ENCODE measurements around the gene TSR2.
"Not testable (repeated sequence)": the region's sequence is repeated elsewhere in the genome, so short reads cannot be mapped to it uniquely, and the experiment has no call there.

The TSR2 gene

GRCh38 chrX:54470054-54470760 is 30.0 kb downstream of the TSR2 start:
- H3K4me1 ChIP-seq (ENCODE audit: control insufficient read depth, insufficient read depth, low read length, poor library complexity, severe bottlenecking) = no peaks in the 10 kb centered on the region
- DNase-seq = no peak
- H3K27me3 ChIP-seq (replicated peaks; ENCODE audit: control insufficient read depth, insufficient read depth, low read length, poor library complexity, severe bottlenecking) = no peaks in the 10 kb centered on the region
- no peak overlapping the region for H3K4me3 ChIP-seq (ENCODE audit: insufficient read depth, low read depth, low read length, poor library complexity, severe bottlenecking)
- H3K9me3 ChIP-seq (ENCODE audit: control insufficient read depth, low read length) = no peaks in the 10 kb centered on the region
- no peak overlapping the region for H3K27ac ChIP-seq (ENCODE audit: insufficient read depth, low read length, poor library complexity, severe bottlenecking)
- H3K36me3 ChIP-seq (ENCODE audit: control insufficient read depth, insufficient read depth, low read length) = no peaks in the 10 kb centered on the region

DNA sequence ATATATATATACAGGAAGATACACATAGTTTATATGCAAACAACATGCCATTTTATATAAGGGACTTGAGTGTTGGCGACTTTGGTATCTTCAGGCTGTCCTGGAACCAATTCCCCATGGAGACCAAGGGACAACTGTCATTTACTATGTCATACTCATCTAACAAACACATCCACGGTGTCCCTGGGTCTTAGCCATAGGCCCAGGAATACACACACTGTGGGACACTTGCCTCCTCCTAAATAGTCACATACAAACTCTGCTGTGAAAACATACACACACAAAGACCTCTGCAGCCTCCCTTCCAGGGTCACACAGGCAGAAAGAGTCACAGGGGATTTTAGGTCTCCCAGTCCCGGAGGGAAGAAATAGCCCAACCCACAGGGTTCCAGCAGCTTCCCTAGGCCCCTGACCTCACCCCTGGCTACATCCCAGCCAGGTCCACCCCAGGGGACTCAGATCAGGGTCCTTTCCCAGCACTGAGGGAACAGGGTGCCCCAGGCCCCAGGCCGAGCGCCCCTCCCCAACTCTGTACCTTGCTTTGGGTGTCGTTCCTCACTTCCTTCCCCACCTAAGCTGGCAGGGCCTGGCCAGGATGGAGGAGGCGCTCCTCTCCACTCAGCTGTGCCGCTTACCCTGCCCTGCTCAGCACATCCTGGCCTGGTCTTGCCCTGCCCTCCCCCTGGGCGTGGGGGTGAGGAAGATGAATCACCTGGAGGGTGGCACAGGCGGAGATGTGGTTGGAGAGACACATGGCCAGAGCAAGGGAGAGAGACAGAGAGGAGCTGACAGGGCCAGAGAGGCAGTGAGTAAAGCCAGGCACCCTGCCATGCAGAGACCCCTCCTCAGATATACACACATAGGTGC is 34.0 kb downstream of the TSR2 start:
- Histone ChIP-seq H3K4me3 (ENCODE audit: insufficient read depth, low read depth, low read length, poor library complexity, severe bottlenecking) (no peak overlapping the region), H3K36me3 (ENCODE audit: control insufficient read depth, insufficient read depth, low read length) (no peaks in the 10 kb centered on the region), H3K9me3 (ENCODE audit: control insufficient read depth, low read length) (no peaks in the 10 kb centered on the region), H3K27ac (ENCODE audit: insufficient read depth, low read length, poor library complexity, severe bottlenecking) (no peak overlapping the region), H3K4me1 (ENCODE audit: control insufficient read depth, insufficient read depth, low read length, poor library complexity, severe bottlenecking) (no peaks in the 10 kb centered on the region), H3K27me3 (replicated peaks; ENCODE audit: control insufficient read depth, insufficient read depth, low read length, poor library complexity, severe bottlenecking) (no peaks in the 10 kb centered on the region)
- no peak for DNase-seq

GRCh38 chrX:54479136-54480111 is 39.2 kb downstream of the TSR2 start:
- Histone ChIP-seq H3K4me3 (ENCODE audit: insufficient read depth, low read depth, low read length, poor library complexity, severe bottlenecking) (no peak overlapping the region), H3K27me3 (replicated peaks; ENCODE audit: control insufficient read depth, insufficient read depth, low read length, poor library complexity, severe bottlenecking) (no peaks in the 10 kb centered on the region), H3K36me3 (ENCODE audit: control insufficient read depth, insufficient read depth, low read length) (no peaks in the 10 kb centered on the region), H3K9me3 (ENCODE audit: control insufficient read depth, low read length) (no peaks in the 10 kb centered on the region), H3K4me1 (ENCODE audit: control insufficient read depth, insufficient read depth, low read length, poor library complexity, severe bottlenecking) (no peaks in the 10 kb centered on the region), H3K27ac (ENCODE audit: insufficient read depth, low read length, poor library complexity, severe bottlenecking) (no peak overlapping the region)
- DNase-seq = no peak

DNA sequence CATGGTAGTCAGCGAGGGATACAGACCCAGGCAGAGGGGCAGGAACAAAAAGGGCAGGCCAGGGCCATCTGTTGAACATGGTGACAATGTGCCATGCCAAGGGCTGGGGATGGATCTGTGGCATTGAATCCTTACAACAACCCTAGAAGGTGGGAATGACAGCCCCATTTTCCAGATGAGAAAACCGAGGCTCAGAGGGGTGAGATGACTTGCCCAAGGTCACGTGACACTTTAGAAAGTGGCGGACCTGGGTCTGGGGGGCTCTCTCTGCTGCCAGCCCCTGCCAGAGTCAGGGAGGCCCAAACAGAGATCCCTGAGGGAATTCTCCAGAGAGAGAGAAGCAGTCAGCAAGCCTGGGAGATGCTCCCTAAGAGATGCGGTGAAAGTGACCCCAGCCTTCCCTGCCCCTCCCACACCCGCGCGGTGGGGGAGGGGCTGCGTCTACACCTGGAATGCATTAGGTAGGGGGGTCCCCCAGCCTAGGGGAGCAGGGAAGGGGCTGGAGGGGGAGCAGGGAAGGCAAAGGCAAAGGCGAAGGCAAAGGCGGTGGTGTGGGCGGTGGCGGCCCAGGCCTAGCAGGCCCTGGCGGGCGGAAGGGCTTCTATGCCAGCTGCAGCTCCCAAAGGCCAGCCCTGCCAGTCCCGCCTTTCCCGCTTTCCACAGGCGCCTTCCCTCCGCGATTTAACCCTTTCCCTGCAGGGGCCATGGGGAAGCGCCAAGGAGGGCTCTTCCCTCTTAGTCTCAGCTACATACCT is 42.8 kb downstream of the TSR2 start:
- Histone ChIP-seq H3K4me3 (ENCODE audit: insufficient read depth, low read depth, low read length, poor library complexity, severe bottlenecking) (no peak overlapping the region), H3K27me3 (replicated peaks; ENCODE audit: control insufficient read depth, insufficient read depth, low read length, poor library complexity, severe bottlenecking) (no peaks in the 10 kb centered on the region), H3K4me1 (ENCODE audit: control insufficient read depth, insufficient read depth, low read length, poor library complexity, severe bottlenecking) (no peaks in the 10 kb centered on the region), H3K9me3 (ENCODE audit: control insufficient read depth, low read length) (no peaks in the 10 kb centered on the region), H3K36me3 (ENCODE audit: control insufficient read depth, insufficient read depth, low read length) (no peaks in the 10 kb centered on the region), H3K27ac (ENCODE audit: insufficient read depth, low read length, poor library complexity, severe bottlenecking) (no peak overlapping the region)
- DNase-seq = no peak

DNA sequence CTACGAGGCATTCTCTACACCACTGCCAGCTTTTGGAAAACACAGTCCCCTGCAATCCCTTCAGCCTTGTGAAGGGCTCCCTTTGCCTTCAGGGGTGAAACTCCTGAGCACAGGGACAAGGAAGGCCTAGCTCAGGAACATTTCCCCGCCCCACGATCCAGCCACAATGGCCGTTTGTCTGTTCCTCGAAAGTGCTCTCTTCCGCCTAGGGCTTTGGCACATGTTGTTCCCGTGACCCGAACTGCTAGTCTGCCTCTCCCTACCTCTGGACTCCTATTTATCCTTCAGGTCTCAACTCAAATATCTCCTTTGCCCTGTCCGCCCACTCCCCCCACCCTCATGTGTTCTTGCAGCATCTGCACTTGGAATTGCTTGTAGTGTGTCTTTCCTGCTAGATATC is 43.7 kb downstream of the TSR2 start:
- H3K27ac ChIP-seq (ENCODE audit: insufficient read depth, low read length, poor library complexity, severe bottlenecking) = no peak overlapping the region
- no peak for DNase-seq
- no peaks in the 10 kb centered on the region for H3K9me3 ChIP-seq (ENCODE audit: control insufficient read depth, low read length)
- H3K4me1 ChIP-seq (ENCODE audit: control insufficient read depth, insufficient read depth, low read length, poor library complexity, severe bottlenecking) = no peaks in the 10 kb centered on the region
- no peaks in the 10 kb centered on the region for H3K36me3 ChIP-seq (ENCODE audit: control insufficient read depth, insufficient read depth, low read length)
- no peak overlapping the region for H3K4me3 ChIP-seq (ENCODE audit: insufficient read depth, low read depth, low read length, poor library complexity, severe bottlenecking)
- no peaks in the 10 kb centered on the region for H3K27me3 ChIP-seq (replicated peaks; ENCODE audit: control insufficient read depth, insufficient read depth, low read length, poor library complexity, severe bottlenecking)

GRCh38 chrX:54484666-54485065 is 44.5 kb downstream of the TSR2 start:
- Histone ChIP-seq H3K4me3 (ENCODE audit: insufficient read depth, low read depth, low read length, poor library complexity, severe bottlenecking) (no peak overlapping the region), H3K27ac (ENCODE audit: insufficient read depth, low read length, poor library complexity, severe bottlenecking) (no peak overlapping the region), H3K9me3 (ENCODE audit: control insufficient read depth, low read length) (no peaks in the 10 kb centered on the region), H3K27me3 (replicated peaks; ENCODE audit: control insufficient read depth, insufficient read depth, low read length, poor library complexity, severe bottlenecking) (no peaks in the 10 kb centered on the region), H3K36me3 (ENCODE audit: control insufficient read depth, insufficient read depth, low read length) (no peaks in the 10 kb centered on the region), H3K4me1 (ENCODE audit: control insufficient read depth, insufficient read depth, low read length, poor library complexity, severe bottlenecking) (no peaks in the 10 kb centered on the region)
- DNase-seq = no peak

DNA sequence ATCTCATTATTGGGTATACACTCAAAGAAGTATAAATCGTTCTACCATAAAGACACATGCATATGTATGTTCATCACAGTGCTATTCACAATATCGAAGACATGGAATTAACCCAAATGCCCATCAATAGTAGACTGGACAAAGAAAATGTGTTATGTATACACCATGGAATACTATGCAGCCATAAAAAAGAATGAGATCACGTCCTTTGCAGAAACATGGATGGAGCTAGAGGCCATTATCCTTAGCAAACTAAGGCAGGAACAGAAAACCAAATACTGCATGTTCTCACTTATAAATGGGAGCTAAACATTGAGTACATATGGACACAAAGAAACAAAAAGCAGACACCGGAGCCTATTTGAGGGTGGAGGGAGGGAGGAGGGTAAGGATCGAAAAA is 49.6 kb downstream of the TSR2 start:
- not testable (repeated sequence) for DNase-seq; H3K27me3 ChIP-seq (replicated peaks; ENCODE audit: control insufficient read depth, insufficient read depth, low read length, poor library complexity, severe bottlenecking)

DNA sequence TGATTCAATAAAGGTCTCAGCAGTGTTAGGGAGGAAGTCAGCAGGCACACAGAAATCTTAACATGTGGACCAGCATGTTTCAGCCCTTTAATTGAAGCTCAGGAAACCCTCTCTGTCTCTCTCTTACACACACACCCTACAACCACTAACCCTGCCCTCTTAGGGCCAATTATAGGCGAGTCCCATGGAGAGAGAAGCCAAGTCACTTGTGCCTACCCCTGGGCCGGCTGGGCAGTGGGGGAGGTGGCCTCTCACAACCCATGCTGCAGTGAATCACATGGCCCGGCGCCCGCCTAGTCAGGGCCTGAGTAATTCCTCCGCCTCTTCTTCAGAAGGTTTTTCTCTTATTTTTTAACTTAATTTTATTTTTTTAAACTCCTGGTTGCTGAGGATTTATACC is 52.1 kb downstream of the TSR2 start:
- Histone ChIP-seq H3K27ac (ENCODE audit: insufficient read depth, low read length, poor library complexity, severe bottlenecking) (no peak overlapping the region), H3K36me3 (ENCODE audit: control insufficient read depth, insufficient read depth, low read length) (no peaks in the 10 kb centered on the region), H3K9me3 (ENCODE audit: control insufficient read depth, low read length) (no peaks in the 10 kb centered on the region), H3K4me3 (ENCODE audit: insufficient read depth, low read depth, low read length, poor library complexity, severe bottlenecking) (no peak overlapping the region), H3K4me1 (ENCODE audit: control insufficient read depth, insufficient read depth, low read length, poor library complexity, severe bottlenecking) (peaks cover 3% of the 10 kb centered on the region), H3K27me3 (replicated peaks; ENCODE audit: control insufficient read depth, insufficient read depth, low read length, poor library complexity, severe bottlenecking) (no peaks in the 10 kb centered on the region)
- DNase-seq = no peak

More for the DNA sequence above, 49.6 kb downstream of the TSR2 start:
- not testable (repeated sequence) for H3K9me3 ChIP-seq (ENCODE audit: control insufficient read depth, low read length); H3K4me1 ChIP-seq (ENCODE audit: control insufficient read depth, insufficient read depth, low read length, poor library complexity, severe bottlenecking); H3K4me3 ChIP-seq (ENCODE audit: insufficient read depth, low read depth, low read length, poor library complexity, severe bottlenecking); H3K36me3 ChIP-seq (ENCODE audit: control insufficient read depth, insufficient read depth, low read length); H3K27ac ChIP-seq (ENCODE audit: insufficient read depth, low read length, poor library complexity, severe bottlenecking)

GRCh38 chrX:54494166-54494988 is 54.2 kb downstream of the TSR2 start:
- Histone ChIP-seq H3K4me3 (ENCODE audit: insufficient read depth, low read depth, low read length, poor library complexity, severe bottlenecking) (no peak overlapping the region), H3K27me3 (replicated peaks; ENCODE audit: control insufficient read depth, insufficient read depth, low read length, poor library complexity, severe bottlenecking) (no peaks in the 10 kb centered on the region), H3K9me3 (ENCODE audit: control insufficient read depth, low read length) (no peaks in the 10 kb centered on the region), H3K36me3 (ENCODE audit: control insufficient read depth, insufficient read depth, low read length) (no peaks in the 10 kb centered on the region), H3K4me1 (ENCODE audit: control insufficient read depth, insufficient read depth, low read length, poor library complexity, severe bottlenecking) (peaks cover 3% of the 10 kb centered on the region), H3K27ac (ENCODE audit: insufficient read depth, low read length, poor library complexity, severe bottlenecking) (no peak overlapping the region)
- DNase-seq = no peak
